HepG2 (cell line): ENCODE results near the gene LYZL6. TPM values are rescaled to one million over a fixed set of nuclear protein-coding genes. Genes with fewer than 3 reads are reported as not detected.
A peak's percentile ranks its signal among the peaks of the same experiment; 100 is the strongest.

Experiments used
- CREM ChIP-seq, 2 experiments: sonication (generic) in 1 of 2; formaldehyde crosslinking in 1 of 2; IDR thresholded peaks; 2 replicates each; pipeline versions ENCODE4 v1.4.0 to v1.6.1; 2016 to 2020; ENCODE audit warnings: antibody characterized with exemption in 1 of 2, mild to moderate bottlenecking in 1 of 2, missing genetic modification reagents in 1 of 2
- ELF4 ChIP-seq: sonication (generic); formaldehyde crosslinking; IDR thresholded peaks from 2 replicates; pipeline ENCODE4 v1.5.0; 2020; ENCODE audit warnings: missing genetic modification reagents, mild to moderate bottlenecking, moderate library complexity, borderline replicate concordance
- FOXK1 ChIP-seq: sonication (generic); formaldehyde crosslinking; IDR thresholded peaks from 2 replicates; pipeline ENCODE4 v1.4.0; 2020; ENCODE audit warnings: low read depth, missing genetic modification reagents, borderline replicate concordance
- HMG20A ChIP-seq: IDR thresholded peaks from 2 replicates; pipeline ENCODE4 v1.6.1; 2016; ENCODE audit warnings: borderline replicate concordance
- HOXA5 ChIP-seq: sonication (generic); formaldehyde crosslinking; IDR thresholded peaks from 2 replicates; pipeline ENCODE4 v1.4.0; 2020; ENCODE audit warnings: missing genetic modification reagents
- MBNL3 ChIP-seq: fragments of 250-450 bp; sonication (Bioruptor Pico); conservative IDR thresholded peaks from 2 replicates; pipeline ENCODE4 v1.8.0; 2022; ENCODE audit warnings: mild to moderate bottlenecking, inconsistent platforms
- MXI1 ChIP-seq: IDR thresholded peaks from 3 replicates; pipeline ENCODE4 v1.6.1; 2012; ENCODE audit warnings: low read depth, low read length, inconsistent platforms, borderline replicate concordance
- XRCC5 ChIP-seq: fragments of 200-400 bp; formaldehyde crosslinking; optimal IDR thresholded peaks from 2 replicates; pipeline ENCODE3; 2017; ENCODE audit warnings: mild to moderate bottlenecking, low read length
- ZNF350 ChIP-seq: sonication (generic); formaldehyde crosslinking; IDR thresholded peaks from 2 replicates; pipeline ENCODE4 v1.4.0; 2020; ENCODE audit warnings: mild to moderate bottlenecking, low read depth, missing genetic modification reagents, borderline replicate concordance
- ZNF670 ChIP-seq: sonication (generic); formaldehyde crosslinking; IDR thresholded peaks from 2 replicates; pipeline ENCODE4 v1.8.0; 2022; ENCODE audit warnings: mild to moderate bottlenecking, missing genetic modification reagents, borderline replicate concordance
- ZSCAN22 ChIP-seq: sonication (generic); formaldehyde crosslinking; IDR thresholded peaks from 2 replicates; pipeline ENCODE4 v1.4.0; 2020; ENCODE audit warnings: mild to moderate bottlenecking, missing genetic modification reagents
- polyA plus RNA-seq, 8 experiments: library from polyadenylated mRNA; depleted of rRNA in 3 of 8; stranded (reverse) in 7 of 8; unstranded in 1 of 8; fragments of >200 nt; fragmentation: Illumina TruSeq in 4 of 8; extraction: Trizol in 4 of 8; gene quantifications; 2 replicates each; pipeline versions ENCODE4 v1.2.1 to v1.2.3, GENCODE V29; 2011 to 2016; ENCODE audit warnings: low read depth in 4 of 8, missing spikeins in 1 of 8, mixed read lengths in 1 of 8; ENCODE audit not compliant: insufficient read depth in 1 of 8
- total RNA-seq, 5 experiments: library from RNA; depleted of rRNA; stranded (reverse); fragments of >200 nt; fragmentation: Illumina TruSeq; extraction: Trizol; gene quantifications; 2 replicates each; pipeline ENCODE4 v1.2.3, GENCODE V29; 2016; ENCODE audit warnings: low read depth in 1 of 5
- TF ChIP-seq, protein P1 (sequence below): sonication (generic); formaldehyde crosslinking; IDR thresholded peaks from 2 replicates; pipeline ENCODE4 v1.9.0; 2021; ENCODE audit warnings: missing genetic modification reagents, mild to moderate bottlenecking, borderline replicate concordance
- TF ChIP-seq, protein P2 (sequence below): sonication (generic); formaldehyde crosslinking; IDR thresholded peaks from 2 replicates; pipeline ENCODE4 v1.4.0; 2020; ENCODE audit warnings: missing genetic modification reagents, borderline replicate concordance
- TF ChIP-seq, protein P3 (sequence below): IDR thresholded peaks from 2 replicates; pipeline ENCODE4 v1.6.1; 2016; ENCODE audit warnings: low read depth, control low read depth
- TF ChIP-seq, protein P4 (sequence below): sonication (generic); formaldehyde crosslinking; IDR thresholded peaks from 2 replicates; pipeline ENCODE4 v1.8.1; 2023; ENCODE audit warnings: mild to moderate bottlenecking, inconsistent platforms, moderate library complexity, missing genetic modification reagents, borderline replicate concordance
- TF ChIP-seq, protein P5 (sequence below): sonication (generic); IDR thresholded peaks from 2 replicates; pipeline ENCODE4 v1.6.1; 2016; ENCODE audit warnings: low read depth, borderline replicate concordance
- TF ChIP-seq, protein P6 (sequence below): IDR thresholded peaks from 2 replicates; pipeline ENCODE4 v1.6.1; 2016; ENCODE audit warnings: missing biosample characterization, missing genetic modification reagents, low read depth

The LYZL6 gene
- total and polyA plus RNA-seq, 2 of the 13 experiments (the other 11 are each of a cell fraction or from before 2014, with no cell fraction given) = not detected

DNA sequence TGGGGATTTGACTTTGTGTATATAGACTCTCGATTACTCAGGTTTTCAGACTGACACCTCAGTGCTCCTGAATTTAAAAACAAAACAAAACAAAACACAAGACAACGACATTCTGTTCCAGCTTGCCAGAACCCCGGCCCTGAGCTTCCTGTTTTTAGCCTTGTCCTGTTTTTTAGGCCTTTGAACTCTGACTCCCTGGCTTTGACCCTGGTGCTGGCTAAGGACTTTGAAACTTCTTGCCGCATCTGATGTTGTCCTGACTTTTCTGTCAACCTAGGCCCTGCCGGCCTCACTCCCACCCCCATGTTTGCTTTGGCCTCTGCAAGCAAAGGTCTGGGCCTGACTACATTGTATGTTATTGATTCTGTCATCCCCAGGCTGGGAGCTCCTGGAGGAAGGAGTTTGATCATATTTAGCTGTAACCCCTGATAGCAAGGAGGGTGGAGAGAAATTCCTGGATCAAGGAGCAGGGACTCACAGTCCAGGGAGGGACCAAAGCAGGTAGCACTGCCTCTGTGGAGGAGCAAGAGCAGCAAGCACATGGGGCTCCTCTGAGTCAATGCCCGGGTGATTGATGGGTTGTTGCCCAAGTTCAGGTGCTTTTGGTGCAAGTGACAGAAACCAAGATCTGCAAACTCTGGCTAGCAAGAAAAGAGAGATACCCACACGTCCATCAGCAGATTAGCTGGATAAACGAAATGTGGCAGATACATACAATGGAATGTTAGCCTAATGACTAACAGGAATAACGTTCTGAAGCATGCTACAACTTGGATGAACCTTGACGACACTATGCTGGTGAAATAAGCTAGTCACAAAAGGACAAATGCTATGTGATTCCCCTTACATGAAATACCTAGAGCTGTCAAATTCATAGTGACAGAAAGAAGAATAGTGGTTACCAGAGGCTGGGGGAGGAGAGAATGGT lies 30.1 kb upstream of the LYZL6 start (continued):
- TF ChIP-seq, protein P1, sequence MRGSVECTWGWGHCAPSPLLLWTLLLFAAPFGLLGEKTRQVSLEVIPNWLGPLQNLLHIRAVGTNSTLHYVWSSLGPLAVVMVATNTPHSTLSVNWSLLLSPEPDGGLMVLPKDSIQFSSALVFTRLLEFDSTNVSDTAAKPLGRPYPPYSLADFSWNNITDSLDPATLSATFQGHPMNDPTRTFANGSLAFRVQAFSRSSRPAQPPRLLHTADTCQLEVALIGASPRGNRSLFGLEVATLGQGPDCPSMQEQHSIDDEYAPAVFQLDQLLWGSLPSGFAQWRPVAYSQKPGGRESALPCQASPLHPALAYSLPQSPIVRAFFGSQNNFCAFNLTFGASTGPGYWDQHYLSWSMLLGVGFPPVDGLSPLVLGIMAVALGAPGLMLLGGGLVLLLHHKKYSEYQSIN (CRISPR knock-in tag) = no peak
- no peak for TF ChIP-seq ZSCAN22
- peak; percentile 66; the same call in 1 of the 3 replicates for TF ChIP-seq MXI1
- 0 out of 2 replicates have a peak, but pooled peaks have one; percentile 71 for TF ChIP-seq HOXA5 (CRISPR knock-in tag)
- peak; percentile 95; the same call in 1 of the 2 replicates for TF ChIP-seq ZNF350 (CRISPR knock-in tag)
- TF ChIP-seq, protein P2, sequence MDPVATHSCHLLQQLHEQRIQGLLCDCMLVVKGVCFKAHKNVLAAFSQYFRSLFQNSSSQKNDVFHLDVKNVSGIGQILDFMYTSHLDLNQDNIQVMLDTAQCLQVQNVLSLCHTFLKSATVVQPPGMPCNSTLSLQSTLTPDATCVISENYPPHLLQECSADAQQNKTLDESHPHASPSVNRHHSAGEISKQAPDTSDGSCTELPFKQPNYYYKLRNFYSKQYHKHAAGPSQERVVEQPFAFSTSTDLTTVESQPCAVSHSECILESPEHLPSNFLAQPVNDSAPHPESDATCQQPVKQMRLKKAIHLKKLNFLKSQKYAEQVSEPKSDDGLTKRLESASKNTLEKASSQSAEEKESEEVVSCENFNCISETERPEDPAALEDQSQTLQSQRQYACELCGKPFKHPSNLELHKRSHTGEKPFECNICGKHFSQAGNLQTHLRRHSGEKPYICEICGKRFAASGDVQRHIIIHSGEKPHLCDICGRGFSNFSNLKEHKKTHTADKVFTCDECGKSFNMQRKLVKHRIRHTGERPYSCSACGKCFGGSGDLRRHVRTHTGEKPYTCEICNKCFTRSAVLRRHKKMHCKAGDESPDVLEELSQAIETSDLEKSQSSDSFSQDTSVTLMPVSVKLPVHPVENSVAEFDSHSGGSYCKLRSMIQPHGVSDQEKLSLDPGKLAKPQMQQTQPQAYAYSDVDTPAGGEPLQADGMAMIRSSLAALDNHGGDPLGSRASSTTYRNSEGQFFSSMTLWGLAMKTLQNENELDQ = peak; percentile 69; the same call in 1 of the 2 replicates
- TF ChIP-seq ELF4 (CRISPR knock-in tag) = peak; percentile 67
- TF ChIP-seq FOXK1 (CRISPR knock-in tag) = peak; percentile 98
- peak; percentile 78 for TF ChIP-seq ZNF670 (CRISPR knock-in tag)
- TF ChIP-seq CREM (IDR thresholded peaks at IDR 0.05) = peak; percentile 95
- TF ChIP-seq CREM (CRISPR knock-in tag; IDR thresholded peaks at IDR 0.05) = no peak
- TF ChIP-seq, protein P3, sequence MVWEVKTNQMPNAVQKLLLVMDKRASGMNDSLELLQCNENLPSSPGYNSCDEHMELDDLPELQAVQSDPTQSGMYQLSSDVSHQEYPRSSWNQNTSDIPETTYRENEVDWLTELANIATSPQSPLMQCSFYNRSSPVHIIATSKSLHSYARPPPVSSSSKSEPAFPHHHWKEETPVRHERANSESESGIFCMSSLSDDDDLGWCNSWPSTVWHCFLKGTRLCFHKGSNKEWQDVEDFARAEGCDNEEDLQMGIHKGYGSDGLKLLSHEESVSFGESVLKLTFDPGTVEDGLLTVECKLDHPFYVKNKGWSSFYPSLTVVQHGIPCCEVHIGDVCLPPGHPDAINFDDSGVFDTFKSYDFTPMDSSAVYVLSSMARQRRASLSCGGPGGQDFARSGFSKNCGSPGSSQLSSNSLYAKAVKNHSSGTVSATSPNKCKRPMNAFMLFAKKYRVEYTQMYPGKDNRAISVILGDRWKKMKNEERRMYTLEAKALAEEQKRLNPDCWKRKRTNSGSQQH (CRISPR knock-in tag) = peak; percentile 33; the same call in 1 of the 2 replicates
- TF ChIP-seq XRCC5 = peak; percentile 84
- TF ChIP-seq, protein P4, sequence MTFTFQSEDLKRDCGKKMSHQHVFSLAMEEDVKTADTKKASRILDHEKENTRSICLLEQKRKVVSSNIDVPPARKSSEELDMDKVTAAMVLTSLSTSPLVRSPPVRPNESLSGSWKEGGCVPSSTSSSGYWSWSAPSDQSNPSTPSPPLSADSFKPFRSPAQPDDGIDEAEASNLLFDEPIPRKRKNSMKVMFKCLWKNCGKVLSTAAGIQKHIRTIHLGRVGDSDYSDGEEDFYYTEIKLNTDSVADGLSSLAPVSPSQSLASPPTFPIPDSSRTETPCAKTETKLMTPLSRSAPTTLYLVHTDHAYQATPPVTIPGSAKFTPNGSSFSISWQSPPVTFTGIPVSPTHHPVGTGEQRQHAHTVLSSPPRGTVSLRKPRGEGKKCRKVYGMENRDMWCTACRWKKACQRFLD = no peak
- TF ChIP-seq, protein P5, sequence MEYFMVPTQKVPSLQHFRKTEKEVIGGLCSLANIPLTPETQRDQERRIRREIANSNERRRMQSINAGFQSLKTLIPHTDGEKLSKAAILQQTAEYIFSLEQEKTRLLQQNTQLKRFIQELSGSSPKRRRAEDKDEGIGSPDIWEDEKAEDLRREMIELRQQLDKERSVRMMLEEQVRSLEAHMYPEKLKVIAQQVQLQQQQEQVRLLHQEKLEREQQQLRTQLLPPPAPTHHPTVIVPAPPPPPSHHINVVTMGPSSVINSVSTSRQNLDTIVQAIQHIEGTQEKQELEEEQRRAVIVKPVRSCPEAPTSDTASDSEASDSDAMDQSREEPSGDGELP = peak; percentile 78
- TF ChIP-seq HMG20A (CRISPR knock-in tag) = peak; percentile 90
- TF ChIP-seq MBNL3 (CRISPR knock-in tag) = no peak
- TF ChIP-seq, protein P6, sequence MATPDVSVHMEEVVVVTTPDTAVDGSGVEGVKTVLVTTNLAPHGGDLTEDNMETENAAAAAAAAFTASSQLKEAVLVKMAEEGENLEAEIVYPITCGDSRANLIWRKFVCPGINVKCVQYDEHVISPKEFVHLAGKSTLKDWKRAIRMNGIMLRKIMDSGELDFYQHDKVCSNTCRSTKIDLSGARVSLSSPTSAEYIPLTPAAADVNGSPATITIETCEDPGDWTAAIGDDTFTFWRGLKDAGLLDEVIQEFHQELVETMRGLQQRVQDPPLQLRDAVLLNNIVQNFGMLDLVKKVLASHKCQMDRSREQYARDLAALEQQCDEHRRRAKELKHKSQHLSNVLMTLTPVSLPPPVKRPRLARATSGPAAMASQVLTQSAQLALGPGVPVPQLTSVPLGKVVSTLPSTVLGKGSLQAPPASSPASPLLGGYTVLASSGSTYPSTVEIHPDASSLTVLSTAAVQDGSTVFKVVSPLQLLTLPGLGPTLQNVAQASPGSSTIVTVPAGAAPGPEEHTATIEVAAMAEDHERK (CRISPR knock-in tag) = no peak
